Vagina (tissue), 2 donors: ENCODE measurements around the gene SV2B.

Experiments
- POLR2A ChIP-seq, 2 donors: fragments of 450-650 bp; IDR thresholded peaks; one replicate each; pipeline ENCODE4 v1.6.1; 2017; ENCODE audit warnings: antibody characterized with exemption in 2 of 2, mild to moderate bottlenecking in 2 of 2, moderate library complexity in 2 of 2
- POLR2AphosphoS5 ChIP-seq, 2 donors: sonication (generic); formaldehyde crosslinking; IDR thresholded peaks; one replicate each; pipeline ENCODE4 v1.9.0; 2017; ENCODE audit warnings: antibody characterized with exemption in 2 of 2, mild to moderate bottlenecking in 2 of 2, low read depth in 1 of 2; ENCODE audit not compliant: insufficient read depth in 1 of 2
- TF ChIP-seq, protein P1 (sequence below), 3 experiments: fragments of 450-650 bp in 2 of 3; fragments of 200-600 bp in 1 of 3; sonication (generic) in 1 of 3; IDR thresholded peaks; one replicate each; pipeline ENCODE4 v1.5.1; 2017 to 2019; ENCODE audit warnings: antibody characterized with exemption in 3 of 3, mild to moderate bottlenecking in 2 of 3, moderate library complexity in 2 of 3

DNA sequence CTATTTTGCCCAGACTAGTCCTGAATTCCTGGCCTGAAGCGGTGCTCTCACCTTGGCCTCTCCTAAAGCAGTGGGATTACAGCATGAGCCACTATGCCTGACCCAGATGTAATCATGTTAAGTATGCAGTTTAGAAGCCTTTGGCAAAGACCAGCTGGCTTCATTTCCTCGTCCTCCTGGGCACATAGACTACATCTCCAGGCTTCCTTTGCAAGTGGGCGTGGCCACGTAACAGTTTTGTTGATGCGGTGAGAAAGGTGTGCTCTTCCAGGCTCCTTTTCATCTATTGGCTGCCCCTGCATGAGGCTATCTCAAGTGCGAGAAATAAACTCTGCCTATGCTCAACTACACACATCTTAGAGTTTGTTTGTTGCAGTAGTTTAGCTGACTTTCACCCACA lies 13.0 kb downstream of the SV2B start:
- TF ChIP-seq POLR2A (IDR thresholded peaks at IDR 0.05) = no peak
- TF ChIP-seq, protein P1, sequence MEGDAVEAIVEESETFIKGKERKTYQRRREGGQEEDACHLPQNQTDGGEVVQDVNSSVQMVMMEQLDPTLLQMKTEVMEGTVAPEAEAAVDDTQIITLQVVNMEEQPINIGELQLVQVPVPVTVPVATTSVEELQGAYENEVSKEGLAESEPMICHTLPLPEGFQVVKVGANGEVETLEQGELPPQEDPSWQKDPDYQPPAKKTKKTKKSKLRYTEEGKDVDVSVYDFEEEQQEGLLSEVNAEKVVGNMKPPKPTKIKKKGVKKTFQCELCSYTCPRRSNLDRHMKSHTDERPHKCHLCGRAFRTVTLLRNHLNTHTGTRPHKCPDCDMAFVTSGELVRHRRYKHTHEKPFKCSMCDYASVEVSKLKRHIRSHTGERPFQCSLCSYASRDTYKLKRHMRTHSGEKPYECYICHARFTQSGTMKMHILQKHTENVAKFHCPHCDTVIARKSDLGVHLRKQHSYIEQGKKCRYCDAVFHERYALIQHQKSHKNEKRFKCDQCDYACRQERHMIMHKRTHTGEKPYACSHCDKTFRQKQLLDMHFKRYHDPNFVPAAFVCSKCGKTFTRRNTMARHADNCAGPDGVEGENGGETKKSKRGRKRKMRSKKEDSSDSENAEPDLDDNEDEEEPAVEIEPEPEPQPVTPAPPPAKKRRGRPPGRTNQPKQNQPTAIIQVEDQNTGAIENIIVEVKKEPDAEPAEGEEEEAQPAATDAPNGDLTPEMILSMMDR (IDR thresholded peaks at IDR 0.05) = no peak
- TF ChIP-seq POLR2AphosphoS5 (IDR thresholded peaks at IDR 0.05; ENCODE audit: insufficient read depth in 1 of 2, low read depth in 1 of 2) = no peak
